ENCODE results near the gene RNF126.

DNA sequence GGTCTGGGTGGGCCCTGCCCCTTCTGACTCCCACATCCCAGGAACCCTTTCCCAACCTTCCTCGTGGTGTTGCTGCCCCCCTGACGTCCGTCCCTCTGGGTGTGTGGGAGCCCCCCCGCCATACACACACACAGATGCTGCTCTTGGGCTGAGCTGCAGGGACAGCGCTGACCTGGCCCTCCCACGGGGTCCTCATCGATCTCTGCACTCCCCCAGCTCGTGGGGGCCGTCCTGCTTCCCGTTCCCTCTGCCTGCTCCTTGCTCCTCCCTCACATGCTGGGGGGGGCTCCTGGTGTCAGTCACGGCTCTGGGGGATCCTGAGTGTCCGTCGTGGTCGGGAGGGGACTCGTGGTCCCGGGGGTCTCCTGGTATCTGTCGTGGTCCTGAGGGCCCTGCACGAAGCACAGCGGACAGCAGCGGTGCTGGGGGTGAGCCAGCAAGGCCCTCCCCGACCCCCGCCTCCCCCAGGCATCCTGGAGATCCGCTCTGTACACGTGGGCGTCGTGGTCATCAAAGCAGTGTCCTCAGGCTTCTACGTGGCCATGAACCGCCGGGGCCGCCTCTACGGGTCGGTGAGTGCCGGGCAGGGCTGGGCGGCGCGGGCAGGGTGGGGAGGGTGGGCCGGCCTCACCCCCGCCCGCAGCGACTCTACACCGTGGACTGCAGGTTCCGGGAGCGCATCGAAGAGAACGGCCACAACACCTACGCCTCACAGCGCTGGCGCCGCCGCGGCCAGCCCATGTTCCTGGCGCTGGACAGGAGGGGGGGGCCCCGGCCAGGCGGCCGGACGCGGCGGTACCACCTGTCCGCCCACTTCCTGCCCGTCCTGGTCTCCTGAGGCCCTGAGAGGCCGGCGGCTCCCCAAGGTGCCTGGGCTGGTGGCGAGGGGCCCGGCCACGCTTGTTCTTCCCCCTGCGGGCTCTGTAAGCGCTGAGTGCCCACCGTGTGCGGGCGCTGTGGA, 20.0 kb downstream of the RNF126 start:
- TF ChIP-seq, protein P1, sequence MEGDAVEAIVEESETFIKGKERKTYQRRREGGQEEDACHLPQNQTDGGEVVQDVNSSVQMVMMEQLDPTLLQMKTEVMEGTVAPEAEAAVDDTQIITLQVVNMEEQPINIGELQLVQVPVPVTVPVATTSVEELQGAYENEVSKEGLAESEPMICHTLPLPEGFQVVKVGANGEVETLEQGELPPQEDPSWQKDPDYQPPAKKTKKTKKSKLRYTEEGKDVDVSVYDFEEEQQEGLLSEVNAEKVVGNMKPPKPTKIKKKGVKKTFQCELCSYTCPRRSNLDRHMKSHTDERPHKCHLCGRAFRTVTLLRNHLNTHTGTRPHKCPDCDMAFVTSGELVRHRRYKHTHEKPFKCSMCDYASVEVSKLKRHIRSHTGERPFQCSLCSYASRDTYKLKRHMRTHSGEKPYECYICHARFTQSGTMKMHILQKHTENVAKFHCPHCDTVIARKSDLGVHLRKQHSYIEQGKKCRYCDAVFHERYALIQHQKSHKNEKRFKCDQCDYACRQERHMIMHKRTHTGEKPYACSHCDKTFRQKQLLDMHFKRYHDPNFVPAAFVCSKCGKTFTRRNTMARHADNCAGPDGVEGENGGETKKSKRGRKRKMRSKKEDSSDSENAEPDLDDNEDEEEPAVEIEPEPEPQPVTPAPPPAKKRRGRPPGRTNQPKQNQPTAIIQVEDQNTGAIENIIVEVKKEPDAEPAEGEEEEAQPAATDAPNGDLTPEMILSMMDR (IDR thresholded peaks at IDR 0.05) = no peak
- TF ChIP-seq POLR2AphosphoS5 (IDR thresholded peaks at IDR 0.05; ENCODE audit: insufficient read depth in 1 of 2, low read depth in 1 of 2) (no peak), POLR2A (IDR thresholded peaks at IDR 0.05) (no peak)
